ENCODE data around the gene GSDME.

GSDME gene

DNA sequence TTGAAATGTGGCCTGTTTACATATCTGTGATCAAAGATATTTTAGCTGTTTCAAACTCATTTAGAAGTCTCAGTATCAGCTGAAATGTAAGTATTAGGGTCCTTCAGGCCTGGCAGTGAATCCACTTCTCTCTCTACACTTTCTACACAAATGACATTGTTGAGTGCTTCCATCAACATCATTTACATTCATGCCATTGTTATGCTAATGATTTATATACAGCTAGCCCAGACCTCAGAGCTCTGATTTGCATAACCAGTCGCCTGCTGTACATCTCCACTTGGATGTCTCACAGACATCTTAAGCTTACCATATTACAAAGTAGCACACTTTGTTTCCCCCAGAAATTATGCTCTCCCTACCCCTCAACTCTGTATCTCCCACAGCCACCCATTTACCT lies 71.6 kb downstream of the GSDME start:
- H2BK5ac ChIP-seq (ENCODE audit: low read length): no peak overlapping the region
- no CpG with 5 or more reads among the region's 1 CpG for WGBS (ENCODE audit: extremely low coverage, insufficient coverage, low lambda C conversion rate)

GRCh38 chr7:24670782-24671181 lies 86.5 kb downstream of the GSDME start:
- Histone ChIP-seq H3K36me3 (ENCODE audit: control insufficient read depth, insufficient read depth, low read length) (no peaks in the 10 kb centered on the region), H3K56ac (ENCODE audit: low read length) (no peak overlapping the region), H3K4me3 (ENCODE audit: low read length) (no peak overlapping the region), H4K5ac (ENCODE audit: low read length) (no peak overlapping the region), H3K4me2 (ENCODE audit: low read length) (no peak overlapping the region), H3K79me1 (ENCODE audit: low read length) (peaks cover 3% of the 10 kb centered on the region), H2BK120ac (ENCODE audit: low read depth, low read length) (no peak overlapping the region), H2BK5ac (ENCODE audit: low read length) (no peak overlapping the region), H2AK5ac (ENCODE audit: low read length) (no peak overlapping the region), H2BK15ac (replicated peaks; ENCODE audit: low read depth) (no peak overlapping the region), H3K4me1 (ENCODE audit: control insufficient read depth, low read depth, low read length) (no peaks in the 10 kb centered on the region), H3K4ac (ENCODE audit: low read depth, low read length) (no peak overlapping the region), H3K23ac (ENCODE audit: low read length) (no peak overlapping the region), H3K9ac (ENCODE audit: low read length) (no peak overlapping the region), H3K27ac (ENCODE audit: low read depth, low read length) (no peak overlapping the region), H4K8ac (ENCODE audit: low read depth, low read length) (no peak overlapping the region), H3K79me2 (ENCODE audit: control insufficient read depth, insufficient read depth, low read length) (no peaks in the 10 kb centered on the region), H3K18ac (ENCODE audit: low read length) (no peak overlapping the region), H3K27me3 (ENCODE audit: insufficient read depth, low read length, poor library complexity) (no peaks in the 10 kb centered on the region)
- DNase-seq: no peak

More for the DNA sequence above, 71.6 kb downstream of the GSDME start:
- Histone ChIP-seq H3K4me2 (ENCODE audit: low read length) (no peak overlapping the region), H3K79me2 (ENCODE audit: control insufficient read depth, insufficient read depth, low read length) (no peaks in the 10 kb centered on the region), H3K79me1 (ENCODE audit: low read length) (peaks cover 2% of the 10 kb centered on the region), H3K27me3 (ENCODE audit: insufficient read depth, low read length, poor library complexity) (no peaks in the 10 kb centered on the region), H2BK15ac (replicated peaks; ENCODE audit: low read depth) (no peak overlapping the region), H2AK5ac (ENCODE audit: low read length) (no peak overlapping the region), H3K27ac (ENCODE audit: low read depth, low read length) (no peak overlapping the region), H4K5ac (ENCODE audit: low read length) (no peak overlapping the region), H3K23ac (ENCODE audit: low read length) (no peak overlapping the region), H4K8ac (ENCODE audit: low read depth, low read length) (no peak overlapping the region), H3K9ac (ENCODE audit: low read length) (no peak overlapping the region), H3K4me3 (ENCODE audit: low read length) (no peak overlapping the region), H2BK120ac (ENCODE audit: low read depth, low read length) (no peak overlapping the region), H3K4me1 (ENCODE audit: control insufficient read depth, low read depth, low read length) (no peaks in the 10 kb centered on the region), H3K36me3 (ENCODE audit: control insufficient read depth, insufficient read depth, low read length) (no peaks in the 10 kb centered on the region), H3K56ac (ENCODE audit: low read length) (no peak overlapping the region), H3K18ac (ENCODE audit: low read length) (no peak overlapping the region), H3K4ac (ENCODE audit: low read depth, low read length) (no peak overlapping the region)
- peak; percentile 68 for DNase-seq

DNA sequence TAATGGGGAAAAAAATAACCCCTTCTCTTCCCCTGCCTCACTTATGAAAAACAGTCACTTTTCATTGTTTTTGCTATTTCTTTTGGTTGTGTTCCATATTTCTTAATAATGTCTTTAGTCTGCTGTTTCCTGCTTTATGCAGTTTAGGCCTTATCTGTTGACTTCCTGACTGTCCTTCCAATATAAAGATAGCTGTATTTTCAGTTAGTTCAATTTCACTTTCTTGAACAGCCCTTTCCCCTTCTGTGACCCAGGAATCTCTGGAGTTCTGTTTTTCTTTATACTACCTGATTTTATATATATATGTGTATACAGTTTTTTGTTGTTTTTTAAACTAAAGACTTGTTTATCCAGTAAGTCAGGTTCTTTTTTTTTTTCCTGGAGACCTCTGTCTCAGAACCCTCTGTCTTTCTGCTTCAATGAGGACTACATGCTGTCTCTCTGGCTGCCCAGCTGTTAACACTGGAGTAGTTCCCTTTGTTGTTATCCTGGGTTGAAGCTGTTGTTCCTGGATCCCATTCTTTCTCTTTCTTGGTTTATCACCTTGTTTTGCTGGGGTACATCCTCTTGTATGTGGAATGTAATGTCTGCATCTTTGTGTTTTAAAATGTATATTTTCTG lies 87.2 kb downstream of the GSDME start:
- Histone ChIP-seq H4K8ac (ENCODE audit: low read depth, low read length) (no peak overlapping the region), H3K4ac (ENCODE audit: low read depth, low read length) (no peak overlapping the region), H3K27ac (ENCODE audit: low read depth, low read length) (no peak overlapping the region), H2BK15ac (replicated peaks; ENCODE audit: low read depth) (no peak overlapping the region), H3K56ac (ENCODE audit: low read length) (no peak overlapping the region), H3K79me2 (ENCODE audit: control insufficient read depth, insufficient read depth, low read length) (no peaks in the 10 kb centered on the region), H3K9ac (ENCODE audit: low read length) (no peak overlapping the region), H3K4me3 (ENCODE audit: low read length) (no peak overlapping the region), H4K5ac (ENCODE audit: low read length) (no peak overlapping the region), H3K36me3 (ENCODE audit: control insufficient read depth, insufficient read depth, low read length) (no peaks in the 10 kb centered on the region), H3K4me2 (ENCODE audit: low read length) (no peak overlapping the region), H3K27me3 (ENCODE audit: insufficient read depth, low read length, poor library complexity) (no peaks in the 10 kb centered on the region), H2AK5ac (ENCODE audit: low read length) (no peak overlapping the region), H2BK120ac (ENCODE audit: low read depth, low read length) (no peak overlapping the region), H2BK5ac (ENCODE audit: low read length) (no peak overlapping the region), H3K23ac (ENCODE audit: low read length) (no peak overlapping the region), H3K4me1 (ENCODE audit: control insufficient read depth, low read depth, low read length) (no peaks in the 10 kb centered on the region), H3K18ac (ENCODE audit: low read length) (no peak overlapping the region), H3K79me1 (ENCODE audit: low read length) (peaks cover 3% of the 10 kb centered on the region)
- DNase-seq: peak; percentile 26

DNA sequence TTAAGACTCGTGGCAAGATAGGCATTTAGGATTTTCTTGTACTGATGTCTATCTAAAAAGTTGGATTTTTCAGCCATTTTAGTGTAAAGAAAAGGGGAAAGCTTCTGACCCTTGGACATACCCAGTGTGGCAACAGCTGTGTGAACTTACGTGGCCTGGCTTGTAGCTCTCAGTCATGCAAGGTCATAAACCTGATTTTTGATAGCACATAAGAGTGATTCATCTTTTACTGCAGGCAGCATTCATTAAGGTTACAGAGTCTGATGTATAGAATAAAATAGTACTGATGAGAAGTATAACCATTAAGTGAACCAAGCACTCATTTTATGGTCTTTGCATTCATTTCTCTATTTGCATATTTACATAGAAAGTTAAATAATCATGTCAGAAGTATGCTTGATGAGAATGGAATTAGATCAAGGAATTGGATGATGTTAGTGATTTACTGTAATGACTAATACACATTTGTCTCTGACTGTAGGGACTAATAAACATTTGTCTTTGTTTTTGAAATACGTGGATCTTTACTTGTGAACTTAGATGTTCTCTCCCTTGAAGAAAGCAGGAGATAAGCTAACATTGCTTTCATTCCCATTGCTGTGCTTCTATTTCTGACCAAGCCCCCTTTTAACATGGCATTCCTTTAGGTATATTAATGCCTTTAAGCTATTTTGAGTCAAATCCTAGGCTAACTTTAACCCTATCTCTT lies 88.2 kb downstream of the GSDME start:
- Histone ChIP-seq H3K79me1 (ENCODE audit: low read length) (no peaks in the 10 kb centered on the region), H3K18ac (ENCODE audit: low read length) (no peak overlapping the region), H3K79me2 (ENCODE audit: control insufficient read depth, insufficient read depth, low read length) (no peaks in the 10 kb centered on the region), H3K4me3 (ENCODE audit: low read length) (no peak overlapping the region), H4K8ac (ENCODE audit: low read depth, low read length) (no peak overlapping the region), H2BK15ac (replicated peaks; ENCODE audit: low read depth) (no peak overlapping the region), H3K23ac (ENCODE audit: low read length) (no peak overlapping the region), H3K56ac (ENCODE audit: low read length) (no peak overlapping the region), H3K27me3 (ENCODE audit: insufficient read depth, low read length, poor library complexity) (no peaks in the 10 kb centered on the region), H3K4me2 (ENCODE audit: low read length) (no peak overlapping the region), H2AK5ac (ENCODE audit: low read length) (no peak overlapping the region), H2BK5ac (ENCODE audit: low read length) (no peak overlapping the region), H2BK120ac (ENCODE audit: low read depth, low read length) (no peak overlapping the region), H4K5ac (ENCODE audit: low read length) (no peak overlapping the region), H3K4me1 (ENCODE audit: control insufficient read depth, low read depth, low read length) (no peaks in the 10 kb centered on the region), H3K9ac (ENCODE audit: low read length) (no peak overlapping the region), H3K36me3 (ENCODE audit: control insufficient read depth, insufficient read depth, low read length) (no peaks in the 10 kb centered on the region), H3K4ac (ENCODE audit: low read depth, low read length) (no peak overlapping the region), H3K27ac (ENCODE audit: low read depth, low read length) (no peak overlapping the region)
- no CpG with 5 or more reads among the region's 3 CpGs for WGBS (ENCODE audit: extremely low coverage, insufficient coverage, low lambda C conversion rate)
- DNase-seq: no peak

- Histone ChIP-seq H3K23ac (ENCODE audit: low read length) (no peak overlapping the region), H3K79me1 (ENCODE audit: low read length) (no peaks in the 10 kb centered on the region), H3K4me1 (ENCODE audit: control insufficient read depth, low read depth, low read length) (no peaks in the 10 kb centered on the region), H3K27ac (ENCODE audit: low read depth, low read length) (no peak overlapping the region), H2AK5ac (ENCODE audit: low read length) (no peak overlapping the region), H3K4me2 (ENCODE audit: low read length) (no peak overlapping the region), H3K9ac (ENCODE audit: low read length) (no peak overlapping the region), H2BK15ac (replicated peaks; ENCODE audit: low read depth) (no peak overlapping the region), H4K8ac (ENCODE audit: low read depth, low read length) (no peak overlapping the region), H2BK120ac (ENCODE audit: low read depth, low read length) (no peak overlapping the region), H3K4ac (ENCODE audit: low read depth, low read length) (no peak overlapping the region), H4K5ac (ENCODE audit: low read length) (no peak overlapping the region), H3K79me2 (ENCODE audit: control insufficient read depth, insufficient read depth, low read length) (no peaks in the 10 kb centered on the region), H3K27me3 (ENCODE audit: insufficient read depth, low read length, poor library complexity) (no peaks in the 10 kb centered on the region), H3K4me3 (ENCODE audit: low read length) (no peak overlapping the region), H3K36me3 (ENCODE audit: control insufficient read depth, insufficient read depth, low read length) (no peaks in the 10 kb centered on the region), H3K18ac (ENCODE audit: low read length) (no peak overlapping the region), H2BK5ac (ENCODE audit: low read length) (no peak overlapping the region), H3K56ac (ENCODE audit: low read length) (no peak overlapping the region)
- WGBS (ENCODE audit: extremely low coverage, insufficient coverage, low lambda C conversion rate): no CpG with 5 or more reads among the region's 4 CpGs
- peak; percentile 60 for DNase-seq
Observed at GRCh38 chr7:24665564-24666294, 91.5 kb downstream of the GSDME start.

Data from mesendoderm (in vitro differentiated cells).